HG02943 (cell line): ENCODE data around the gene CASP4.

Experiments used
- ATAC-seq: cut with Tn5 transposase; IDR thresholded peaks from one replicate; pipeline ENCODE4 v1.9.1; 2021; ENCODE audit warnings: mild to moderate bottlenecking, low read depth, moderate library complexity; ENCODE audit not compliant: unreplicated experiment

The CASP4 gene

DNA sequence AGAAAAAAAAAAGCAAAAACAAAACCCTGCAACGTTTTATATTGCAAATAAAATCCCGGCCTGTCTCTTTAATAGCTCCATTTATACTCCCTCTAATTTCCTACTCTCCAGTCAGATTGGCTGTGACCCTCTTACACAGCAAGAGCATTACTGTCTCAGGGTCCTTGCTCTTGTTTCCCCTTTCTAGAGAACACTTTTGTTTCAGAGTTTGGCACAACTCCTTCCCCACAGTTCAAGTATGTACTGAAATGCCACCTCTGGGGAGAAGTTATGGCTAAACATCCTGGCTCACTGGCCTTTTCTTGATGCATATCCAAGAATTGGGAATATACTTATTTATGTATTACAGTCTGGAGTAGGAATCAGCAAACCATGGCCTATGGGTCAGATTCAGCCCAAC, 72.7 kb downstream of the CASP4 start:
- no peak for ATAC-seq

DNA sequence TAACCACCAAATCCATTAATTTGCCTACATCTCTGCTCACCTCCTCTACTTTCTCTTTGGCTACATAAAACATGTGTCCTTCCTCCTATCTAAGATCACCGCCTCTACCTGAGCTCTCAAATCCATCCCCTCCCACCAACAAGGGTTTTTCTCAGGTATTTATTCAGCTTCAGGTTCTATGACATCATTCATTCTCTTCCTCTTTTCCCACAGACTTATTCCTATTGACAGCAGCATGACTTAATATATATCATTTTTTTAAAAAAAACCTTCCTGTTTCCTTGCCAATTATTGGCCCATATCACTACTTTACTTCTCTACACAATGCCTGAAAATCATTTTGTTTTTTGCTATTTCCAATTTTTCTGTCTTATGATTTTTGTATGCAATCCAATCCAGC, 74.5 kb downstream of the CASP4 start:
- ATAC-seq, result no peak
